ENCODE data around the gene TXNRD2.

DNA sequence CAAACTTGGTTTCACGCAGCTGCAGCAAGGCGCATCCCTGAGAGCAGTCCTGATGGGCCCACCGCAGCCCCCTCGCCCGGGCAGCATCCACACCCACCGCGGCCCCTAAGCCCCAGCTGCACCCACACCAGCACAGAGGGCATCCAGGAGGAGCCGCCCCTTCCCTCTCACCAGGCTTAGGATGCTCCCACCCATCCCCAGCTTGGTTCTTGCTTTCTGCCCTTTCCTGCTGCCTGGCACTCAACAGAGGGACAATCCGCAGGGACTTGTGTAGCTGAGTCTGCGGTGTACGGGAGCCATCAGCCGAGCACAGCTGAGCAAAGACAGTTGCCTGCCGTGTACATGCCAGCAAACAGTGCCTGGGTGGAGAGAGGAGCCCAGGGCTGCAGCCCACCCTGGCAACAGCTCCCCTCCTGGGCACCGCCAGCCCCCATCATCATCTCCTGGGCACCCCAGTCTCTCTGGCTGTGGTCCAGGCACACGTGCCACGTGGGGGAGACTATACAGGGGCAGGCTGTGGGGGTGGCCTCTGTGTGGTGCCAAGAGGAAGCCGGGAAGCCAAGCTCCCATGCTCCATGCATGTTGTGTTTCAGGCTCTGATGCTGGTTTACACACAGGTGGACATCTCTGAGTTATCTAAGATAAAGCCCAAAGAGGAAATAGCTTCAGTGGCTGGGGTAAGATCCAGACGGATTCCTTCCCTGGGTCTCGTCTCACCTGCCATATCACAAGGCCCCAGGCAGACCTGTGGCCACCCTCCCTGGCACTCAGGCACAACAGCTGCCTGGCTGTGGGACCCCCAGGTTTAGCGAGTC is 50.9 kb downstream of the TXNRD2 start:
- TF ChIP-seq EP300 (IDR thresholded peaks at IDR 0.05; ENCODE audit: borderline replicate concordance) (no peak), RAD21 (IDR thresholded peaks at IDR 0.05; ENCODE audit: low read depth) (no peak), EGR1 (IDR thresholded peaks at IDR 0.05) (no peak), ZBTB7A (IDR thresholded peaks at IDR 0.05; ENCODE audit: low read depth) (no peak), REST (IDR thresholded peaks at IDR 0.05; ENCODE audit: low read depth) (no peak), YY1 (IDR thresholded peaks at IDR 0.05; ENCODE audit: low read depth) (no peak), TEAD4 (IDR thresholded peaks at IDR 0.05) (no peak), TAF1 (IDR thresholded peaks at IDR 0.05; ENCODE audit: low read depth) (no peak)
- TF ChIP-seq, protein P1, sequence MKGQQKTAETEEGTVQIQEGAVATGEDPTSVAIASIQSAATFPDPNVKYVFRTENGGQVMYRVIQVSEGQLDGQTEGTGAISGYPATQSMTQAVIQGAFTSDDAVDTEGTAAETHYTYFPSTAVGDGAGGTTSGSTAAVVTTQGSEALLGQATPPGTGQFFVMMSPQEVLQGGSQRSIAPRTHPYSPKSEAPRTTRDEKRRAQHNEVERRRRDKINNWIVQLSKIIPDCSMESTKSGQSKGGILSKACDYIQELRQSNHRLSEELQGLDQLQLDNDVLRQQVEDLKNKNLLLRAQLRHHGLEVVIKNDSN (IDR thresholded peaks at IDR 0.05) = no peak

Data from Ishikawa (cell line).